ENCODE measurements around the gene ESM1.
"Not testable (repeated sequence)": the region's sequence is repeated elsewhere in the genome, so short reads cannot be mapped to it uniquely, and the experiment has no call there.

ESM1 gene

DNA sequence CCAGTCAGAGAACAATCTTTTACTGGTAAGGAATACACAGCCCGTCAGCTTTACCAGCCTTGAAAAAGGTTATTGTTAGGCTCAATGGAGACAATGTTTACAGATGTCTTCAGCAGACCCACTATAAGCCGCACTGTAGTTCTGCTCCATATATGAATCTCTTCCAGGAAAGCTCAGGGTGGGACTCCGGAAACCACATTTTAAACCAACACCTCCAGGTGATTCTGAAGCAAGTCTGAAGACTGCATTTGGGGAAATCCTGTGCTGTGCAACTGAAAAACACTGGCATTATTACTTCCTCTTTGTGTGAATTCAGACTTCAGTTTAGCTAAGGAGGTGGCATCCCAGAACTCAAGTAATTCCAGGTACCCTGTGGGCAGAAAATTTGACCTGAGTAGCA, 42.2 kb upstream of the ESM1 start:
- no peak for DNase-seq
- no peaks in the 10 kb centered on the region for H3K4me1 ChIP-seq
- H3K9me3 ChIP-seq, result no peaks in the 10 kb centered on the region
- H3K27me3 ChIP-seq, result peaks cover 3% of the 10 kb centered on the region; the same call in 1 of the 2 replicates
- H3K4me3 ChIP-seq (ENCODE audit: low read depth, low read length), result no peak overlapping the region
- H3K36me3 ChIP-seq, result no peaks in the 10 kb centered on the region
- TF ChIP-seq, protein P1, sequence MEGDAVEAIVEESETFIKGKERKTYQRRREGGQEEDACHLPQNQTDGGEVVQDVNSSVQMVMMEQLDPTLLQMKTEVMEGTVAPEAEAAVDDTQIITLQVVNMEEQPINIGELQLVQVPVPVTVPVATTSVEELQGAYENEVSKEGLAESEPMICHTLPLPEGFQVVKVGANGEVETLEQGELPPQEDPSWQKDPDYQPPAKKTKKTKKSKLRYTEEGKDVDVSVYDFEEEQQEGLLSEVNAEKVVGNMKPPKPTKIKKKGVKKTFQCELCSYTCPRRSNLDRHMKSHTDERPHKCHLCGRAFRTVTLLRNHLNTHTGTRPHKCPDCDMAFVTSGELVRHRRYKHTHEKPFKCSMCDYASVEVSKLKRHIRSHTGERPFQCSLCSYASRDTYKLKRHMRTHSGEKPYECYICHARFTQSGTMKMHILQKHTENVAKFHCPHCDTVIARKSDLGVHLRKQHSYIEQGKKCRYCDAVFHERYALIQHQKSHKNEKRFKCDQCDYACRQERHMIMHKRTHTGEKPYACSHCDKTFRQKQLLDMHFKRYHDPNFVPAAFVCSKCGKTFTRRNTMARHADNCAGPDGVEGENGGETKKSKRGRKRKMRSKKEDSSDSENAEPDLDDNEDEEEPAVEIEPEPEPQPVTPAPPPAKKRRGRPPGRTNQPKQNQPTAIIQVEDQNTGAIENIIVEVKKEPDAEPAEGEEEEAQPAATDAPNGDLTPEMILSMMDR (IDR thresholded peaks at IDR 0.05; ENCODE audit: low read depth, low read length), result no peak

GRCh38 chr5:55022450-55022849, 37.1 kb upstream of the ESM1 start:
- DNase-seq, result no peak
- H3K4me1 ChIP-seq, result no peaks in the 10 kb centered on the region
- no peaks in the 10 kb centered on the region for H3K27me3 ChIP-seq
- H3K36me3 ChIP-seq, result no peaks in the 10 kb centered on the region
- TF ChIP-seq, protein P1 (IDR thresholded peaks at IDR 0.05; ENCODE audit: low read depth, low read length), result no peak
- no peaks in the 10 kb centered on the region for H3K9me3 ChIP-seq
- H3K4me3 ChIP-seq (ENCODE audit: low read depth, low read length), result no peak overlapping the region

DNA sequence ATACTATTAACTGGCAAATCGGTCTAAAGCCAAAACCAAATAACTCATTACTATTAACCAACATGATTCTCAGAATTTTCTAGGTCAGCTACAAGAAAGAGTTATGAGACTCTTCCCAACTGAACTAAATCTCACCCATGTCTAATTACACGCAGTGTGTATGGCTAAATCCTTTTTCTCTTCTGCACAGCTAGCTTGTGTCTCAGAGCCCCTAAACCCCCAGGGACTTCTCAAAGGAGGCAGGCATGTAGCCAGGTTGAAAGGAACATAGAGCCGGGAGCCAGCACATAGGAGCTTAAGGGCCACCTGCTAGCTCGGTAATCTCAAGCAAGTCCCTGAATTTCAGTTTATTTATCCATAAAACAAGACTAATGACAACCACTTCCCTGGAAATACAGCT, 36.4 kb upstream of the ESM1 start:
- no peak overlapping the region for H3K4me3 ChIP-seq (ENCODE audit: low read depth, low read length)
- no peaks in the 10 kb centered on the region for H3K9me3 ChIP-seq
- H3K36me3 ChIP-seq, result no peaks in the 10 kb centered on the region
- TF ChIP-seq, protein P1 (IDR thresholded peaks at IDR 0.05; ENCODE audit: low read depth, low read length), result no peak
- H3K4me1 ChIP-seq, result no peaks in the 10 kb centered on the region
- DNase-seq, result no peak
- no peaks in the 10 kb centered on the region for H3K27me3 ChIP-seq

DNA sequence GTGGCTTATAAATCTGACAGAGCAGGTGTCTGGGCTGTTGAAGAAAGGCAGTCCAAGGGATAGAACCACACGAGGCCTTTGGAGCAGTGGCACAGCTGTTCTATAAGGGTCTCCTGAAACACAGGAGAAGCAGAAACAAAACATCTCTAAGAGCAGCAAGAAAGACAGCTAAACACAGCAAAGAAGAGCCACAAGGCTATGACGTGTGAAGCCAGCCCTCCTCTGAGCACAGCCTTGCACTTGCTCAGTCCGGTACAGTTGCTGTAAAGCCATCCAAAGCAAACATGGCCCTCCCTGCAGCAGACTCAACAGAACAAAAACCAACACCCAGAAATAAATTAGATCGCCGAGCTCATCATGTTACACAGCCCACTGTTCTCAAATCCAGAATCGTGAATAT, 36.0 kb upstream of the ESM1 start:
- TF ChIP-seq, protein P1 (IDR thresholded peaks at IDR 0.05; ENCODE audit: low read depth, low read length), result no peak
- Histone ChIP-seq H3K36me3 (no peaks in the 10 kb centered on the region), H3K4me1 (no peaks in the 10 kb centered on the region), H3K9me3 (no peaks in the 10 kb centered on the region), H3K27me3 (no peaks in the 10 kb centered on the region), H3K4me3 (ENCODE audit: low read depth, low read length) (no peak overlapping the region)
- no peak for DNase-seq

GRCh38 chr5:55010149-55010548, 24.8 kb upstream of the ESM1 start:
- H3K4me1 ChIP-seq; H3K4me3 ChIP-seq (ENCODE audit: low read depth, low read length); H3K9me3 ChIP-seq; DNase-seq; H3K36me3 ChIP-seq; H3K27me3 ChIP-seq: not testable (repeated sequence)

DNA sequence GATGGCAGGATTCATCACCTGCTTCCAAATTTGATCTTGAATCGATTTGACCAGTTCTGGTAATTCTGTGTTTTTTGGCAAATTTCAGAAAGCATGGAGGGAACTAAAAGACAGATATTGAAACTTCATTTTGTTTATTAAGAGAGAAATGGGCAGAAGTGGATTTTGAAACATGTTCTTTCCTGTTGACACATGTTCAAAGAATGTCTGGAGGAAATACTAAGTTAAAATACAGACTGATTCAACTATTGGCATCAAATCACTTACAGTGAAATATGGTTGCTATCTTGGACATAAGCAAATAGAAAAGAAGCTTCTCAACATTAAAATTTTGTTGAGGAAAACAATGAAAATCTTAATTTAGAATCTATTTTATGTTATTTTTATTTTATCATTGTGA, 19.3 kb upstream of the ESM1 start:
- Histone ChIP-seq H3K27me3 (no peaks in the 10 kb centered on the region), H3K4me3 (ENCODE audit: low read depth, low read length) (no peak overlapping the region)

More for the DNA sequence above, 19.3 kb upstream of the ESM1 start:
- Histone ChIP-seq H3K36me3 (no peaks in the 10 kb centered on the region), H3K9me3 (no peaks in the 10 kb centered on the region), H3K4me1 (no peaks in the 10 kb centered on the region)
- no peak for DNase-seq
- TF ChIP-seq, protein P1 (IDR thresholded peaks at IDR 0.05; ENCODE audit: low read depth, low read length), result no peak
